ENCODE measurements around the gene SRPK2.
"Not testable (repeated sequence)": the region's sequence is repeated elsewhere in the genome, so short reads cannot be mapped to it uniquely, and the experiment has no call there.

SRPK2 gene

DNA sequence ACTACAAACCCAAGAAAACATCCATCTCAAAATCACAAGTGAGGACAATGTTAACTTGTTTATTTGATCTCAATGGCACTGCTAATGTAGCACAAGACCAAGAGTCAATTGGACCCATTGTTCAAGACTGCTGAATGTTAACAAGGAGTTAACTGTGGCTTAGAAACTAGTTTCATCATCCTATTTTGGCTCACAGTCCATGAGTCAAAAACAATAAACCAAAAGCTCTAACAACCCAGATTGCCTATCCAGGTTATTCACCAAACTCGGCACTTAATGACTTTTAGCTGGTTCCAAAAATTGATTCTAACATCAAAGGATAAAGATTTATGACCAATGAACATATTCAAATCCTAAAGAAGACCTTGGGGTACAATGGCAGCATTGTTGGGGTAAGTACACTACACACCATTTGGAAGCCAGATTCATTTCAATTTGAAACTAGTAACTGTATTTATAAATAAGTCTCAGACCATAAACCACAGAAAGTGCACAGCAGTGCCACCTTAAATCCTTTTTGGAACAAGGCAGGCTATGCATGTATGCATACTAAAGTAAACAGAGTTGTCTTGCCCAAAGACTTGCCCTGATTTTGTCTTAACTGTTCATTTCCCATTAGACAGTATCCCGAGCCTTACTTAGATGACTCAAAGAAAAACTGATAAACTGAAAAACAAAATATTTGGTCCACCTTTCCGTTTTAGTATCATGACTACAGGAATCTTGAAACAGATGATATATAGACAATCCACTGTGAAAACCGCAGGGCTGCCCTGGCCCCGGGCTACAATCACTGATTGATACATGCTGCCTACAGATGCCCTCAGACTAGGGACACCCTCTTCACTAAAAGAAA, 84.5 kb downstream of the SRPK2 start:
- DNase-seq (ENCODE audit: low read depth): no peak

DNA sequence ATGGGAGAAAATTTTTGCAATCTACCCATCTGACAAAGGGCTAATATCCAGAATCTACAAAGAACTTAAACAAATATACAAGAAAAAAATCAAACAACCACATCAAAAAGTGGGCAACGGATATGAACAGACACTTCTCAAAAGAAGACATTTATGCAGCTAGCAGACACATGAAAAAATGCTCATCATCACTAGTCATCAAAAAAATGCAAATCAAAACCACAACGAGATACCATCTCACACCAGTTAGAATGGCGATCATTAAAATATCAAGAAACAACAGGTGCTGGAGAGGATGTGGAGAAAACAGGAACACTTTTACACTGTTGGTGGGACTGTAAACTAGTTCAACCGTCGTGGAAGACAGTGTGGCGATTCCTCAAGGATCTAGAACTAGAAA, 88.1 kb downstream of the SRPK2 start:
- DNase-seq (ENCODE audit: low read depth): not testable (repeated sequence)

DNA sequence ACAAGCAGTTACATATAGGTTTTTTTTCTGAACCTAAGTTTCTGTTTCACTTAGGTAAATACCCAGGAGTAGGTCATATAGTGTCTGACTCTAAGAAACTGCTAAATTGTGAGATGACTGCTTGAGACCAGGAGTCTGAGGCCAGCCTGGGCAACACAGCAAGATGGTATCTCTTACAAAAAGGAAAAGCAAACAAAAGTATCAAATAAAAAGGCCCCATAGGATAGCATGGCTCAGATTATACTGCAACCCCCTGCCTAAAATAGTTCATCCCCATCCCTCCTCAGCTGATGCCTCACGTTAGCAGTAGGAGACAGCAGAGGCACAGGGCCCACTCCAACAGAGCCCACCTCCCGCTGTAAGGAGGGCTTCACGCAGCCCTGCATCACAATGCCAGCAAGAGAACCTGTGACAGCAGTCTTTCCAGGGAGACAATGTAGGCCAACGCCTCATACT, 90.3 kb downstream of the SRPK2 start:
- DNase-seq (ENCODE audit: low read depth): no peak

DNA sequence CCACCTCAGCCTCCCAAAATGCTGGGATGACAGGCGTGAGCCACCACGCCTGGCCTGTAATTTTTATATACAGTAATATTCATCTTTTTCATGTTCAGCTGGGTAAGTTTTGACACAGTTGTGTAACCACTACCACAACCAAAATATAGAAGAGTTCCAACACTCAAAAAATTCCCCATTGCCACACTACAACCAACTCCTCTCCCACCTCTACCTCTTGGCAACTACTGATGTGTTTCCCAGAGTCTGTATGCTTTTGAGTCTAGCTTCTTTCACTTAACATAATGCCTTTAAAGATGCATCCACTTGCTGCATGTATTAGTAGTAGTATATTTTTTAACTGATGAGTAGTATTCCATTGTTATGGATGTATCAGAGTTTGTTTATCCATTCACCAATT, 90.7 kb downstream of the SRPK2 start:
- DNase-seq (ENCODE audit: low read depth): no peak

DNA sequence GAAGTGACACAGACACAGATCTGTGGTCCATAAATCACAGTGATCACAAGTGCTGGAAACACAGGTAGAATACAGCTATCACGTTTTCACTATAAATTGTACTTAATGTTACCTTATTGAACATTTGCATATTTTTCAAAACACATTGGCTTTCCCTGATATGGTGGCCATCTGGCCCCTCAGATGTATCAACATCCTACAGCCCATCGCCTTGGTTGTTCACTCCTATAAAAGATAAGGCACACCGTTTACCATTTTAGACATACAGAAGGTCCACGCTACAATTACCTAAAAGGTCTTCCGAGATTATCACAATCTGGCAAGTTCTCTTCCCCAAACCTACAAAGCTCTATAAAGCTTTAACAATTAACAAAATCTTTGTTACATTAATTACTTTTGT, 91.4 kb downstream of the SRPK2 start:
- no peak for DNase-seq (ENCODE audit: low read depth)

DNA sequence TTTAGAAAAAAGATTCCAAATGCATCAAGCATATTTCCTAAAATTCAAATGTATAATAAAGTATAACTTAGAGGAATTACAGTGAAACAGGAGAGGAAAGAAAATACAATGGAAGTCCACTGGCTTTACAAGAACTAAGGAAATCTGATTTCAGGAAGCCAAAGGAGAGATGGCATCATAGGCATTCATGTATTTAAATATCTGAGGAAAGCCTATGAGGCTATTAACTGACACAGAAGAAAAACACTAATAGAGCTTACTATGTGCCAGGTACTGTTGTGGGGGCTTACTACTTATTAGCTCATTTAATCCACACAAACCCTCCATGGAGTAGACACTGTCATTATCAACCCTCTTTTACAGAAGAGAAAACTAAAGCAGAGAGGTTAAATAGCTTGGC, 92.2 kb downstream of the SRPK2 start:
- no peak for DNase-seq (ENCODE audit: low read depth)

DNA sequence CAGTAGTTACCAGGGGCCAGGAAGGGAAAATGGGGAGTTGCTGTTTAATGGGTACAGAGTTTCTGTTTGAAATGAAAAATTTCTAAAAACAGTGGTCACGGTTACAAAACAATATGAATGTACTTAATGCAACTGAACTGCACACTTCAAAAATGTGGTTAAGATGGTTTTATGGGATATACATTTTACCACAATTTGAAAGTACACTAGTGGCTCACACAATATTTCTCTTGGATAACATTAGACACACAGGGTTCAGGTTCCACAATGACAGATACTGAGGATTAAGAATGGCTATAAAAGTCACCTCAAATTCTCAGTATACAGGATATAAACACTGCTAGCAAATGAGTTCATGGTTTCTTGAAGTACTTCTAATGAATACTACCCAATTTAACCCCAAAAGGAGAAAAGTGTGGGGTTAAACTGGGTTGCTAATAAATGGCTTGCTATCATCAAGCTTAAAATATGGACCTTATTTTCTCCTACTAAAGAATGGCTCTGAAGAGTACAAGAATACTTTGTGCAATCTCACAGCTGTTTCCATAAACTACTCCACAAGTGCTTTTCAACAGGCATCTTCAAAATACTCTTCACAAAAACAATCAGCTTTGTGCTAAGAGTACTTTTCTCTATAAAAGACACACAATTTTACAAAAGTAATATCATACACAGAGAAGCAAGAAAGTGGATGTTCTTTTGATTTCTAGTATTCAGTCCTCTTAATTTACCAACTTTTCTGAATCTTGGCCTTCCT, 92.9 kb downstream of the SRPK2 start:
- DNase-seq (ENCODE audit: low read depth): no peak

DNA sequence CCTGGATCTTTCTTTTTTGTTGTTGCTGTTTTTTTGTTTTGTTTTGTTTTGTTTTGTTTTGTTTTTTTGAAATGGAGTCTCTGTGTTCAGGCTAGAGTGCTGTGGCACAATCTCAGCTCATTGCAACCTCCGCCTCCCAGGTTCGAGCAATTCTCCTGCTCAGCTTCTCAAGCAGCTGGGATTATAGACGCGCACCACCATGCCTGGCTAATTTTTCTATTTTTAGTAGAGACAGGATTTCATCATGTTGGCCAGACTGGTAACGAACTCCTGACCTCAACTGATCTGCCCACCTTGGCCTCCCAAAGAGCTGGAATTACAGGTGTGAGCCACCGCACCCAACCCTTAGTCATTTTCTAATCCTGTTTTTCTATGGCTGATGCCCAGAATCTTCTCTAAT, 94.2 kb downstream of the SRPK2 start:
- not testable (repeated sequence) for DNase-seq (ENCODE audit: low read depth)

DNA sequence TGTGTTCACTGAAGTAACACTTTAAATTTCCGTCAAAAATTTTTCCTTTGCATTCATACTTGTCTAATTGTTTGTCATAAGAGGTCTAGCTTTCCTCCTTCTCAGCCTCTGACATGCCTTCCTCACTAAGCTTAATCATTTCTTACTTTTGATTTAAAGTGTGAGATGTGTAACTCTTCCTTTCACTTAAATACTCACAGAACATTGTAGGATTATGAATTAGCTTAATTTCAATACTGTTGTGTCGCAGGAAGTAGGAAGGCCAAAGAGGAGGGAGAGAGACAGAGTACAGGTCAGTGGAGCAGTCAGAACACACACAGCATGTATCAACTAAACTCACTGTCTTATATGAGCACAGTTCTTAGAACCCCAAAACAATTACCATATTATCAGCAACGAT, 99.0 kb downstream of the SRPK2 start:
- no peak for DNase-seq (ENCODE audit: low read depth)

DNA sequence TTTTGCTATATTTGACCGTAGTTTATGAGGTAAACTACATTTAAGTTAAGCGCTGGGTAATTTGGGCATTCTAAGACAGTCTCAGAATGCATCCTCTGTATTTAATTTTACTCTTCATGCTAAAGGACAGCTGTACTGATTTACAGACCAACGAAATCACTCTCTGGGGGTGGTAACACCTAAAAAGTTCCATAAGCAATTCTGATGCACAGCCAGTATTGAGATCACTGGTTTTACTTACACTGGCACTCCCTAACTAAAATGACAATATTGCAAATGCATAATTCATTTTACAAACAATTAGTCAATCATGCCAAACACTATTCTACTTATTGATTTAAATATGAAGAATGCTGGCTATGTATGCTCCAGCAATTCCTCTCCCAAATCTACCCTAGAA, 102.3 kb downstream of the SRPK2 start:
- no peak for DNase-seq (ENCODE audit: low read depth)

DNA sequence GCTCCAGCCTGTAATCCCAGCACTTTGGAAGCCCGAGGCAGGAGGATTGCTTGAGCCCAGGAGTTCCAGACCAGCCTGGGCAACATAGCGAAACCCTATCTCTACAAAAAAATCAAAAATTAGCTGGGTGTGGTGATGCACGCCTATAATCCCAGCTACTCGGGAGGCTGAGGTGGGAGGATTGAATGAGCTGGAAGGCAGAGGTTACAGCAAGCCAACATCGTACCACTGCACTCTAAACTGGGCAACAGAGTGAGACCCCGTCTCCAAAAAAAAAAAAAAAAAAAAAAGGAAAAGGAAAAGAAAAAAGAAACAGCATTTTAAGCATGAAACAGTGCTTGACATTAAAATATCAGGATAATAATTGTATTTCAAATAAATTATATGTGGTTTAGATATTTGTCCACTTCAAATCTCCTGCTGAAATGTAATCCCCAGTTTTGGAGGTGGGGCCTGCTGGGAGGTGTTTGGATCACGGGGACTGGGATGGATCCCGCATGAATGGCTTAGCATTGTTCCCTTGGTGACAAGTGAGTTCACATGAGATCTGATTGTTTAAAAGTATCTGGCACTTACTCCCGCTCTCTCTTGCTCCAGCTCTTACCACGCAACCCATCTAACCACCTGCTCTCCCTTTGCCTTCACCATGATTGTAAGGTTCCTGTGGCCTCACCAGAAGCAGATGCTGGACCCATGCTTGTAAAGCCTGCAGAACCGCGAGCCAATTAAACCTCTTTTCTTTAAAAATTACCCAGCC, 103.4 kb downstream of the SRPK2 start:
- no peak for DNase-seq (ENCODE audit: low read depth)

DNA sequence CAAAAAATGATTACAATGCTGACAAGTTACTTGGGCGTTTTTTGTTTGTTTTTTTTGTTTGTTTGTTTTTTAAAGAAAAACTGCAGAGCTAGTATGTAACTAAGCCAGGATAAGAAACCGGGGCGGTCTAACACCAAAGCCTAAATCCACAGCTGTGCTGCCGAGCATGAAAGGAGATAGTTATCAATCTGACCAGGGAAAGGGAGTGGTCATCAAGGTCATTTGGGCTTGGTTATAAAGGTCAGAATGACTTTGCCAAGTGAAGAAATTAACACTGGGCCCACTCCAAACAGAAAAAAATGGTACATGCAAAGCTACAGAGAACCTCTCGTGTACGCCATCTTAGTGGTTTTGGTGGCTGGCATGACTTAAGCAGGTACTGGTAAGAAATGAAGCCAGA, 104.7 kb downstream of the SRPK2 start:
- DNase-seq (ENCODE audit: low read depth): no peak

DNA sequence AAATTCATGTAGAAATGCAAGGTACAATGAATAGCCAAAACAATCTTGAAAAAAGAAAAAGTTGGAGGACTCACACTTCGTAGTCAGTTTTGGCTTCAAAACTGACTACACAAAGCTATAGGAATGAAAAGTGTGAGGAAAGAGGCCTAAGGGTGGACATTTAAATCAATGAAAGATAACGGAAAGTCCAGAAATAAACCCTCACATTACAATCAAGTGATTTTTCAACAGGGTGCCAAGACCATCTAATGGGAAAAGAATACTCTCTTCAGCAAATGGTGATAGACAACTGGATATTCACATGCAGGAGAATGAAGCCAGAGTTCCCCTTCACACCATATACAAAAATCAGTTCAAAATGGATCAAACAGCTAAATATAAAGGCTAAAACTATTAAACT, 106.8 kb downstream of the SRPK2 start:
- DNase-seq (ENCODE audit: low read depth): no peak

DNA sequence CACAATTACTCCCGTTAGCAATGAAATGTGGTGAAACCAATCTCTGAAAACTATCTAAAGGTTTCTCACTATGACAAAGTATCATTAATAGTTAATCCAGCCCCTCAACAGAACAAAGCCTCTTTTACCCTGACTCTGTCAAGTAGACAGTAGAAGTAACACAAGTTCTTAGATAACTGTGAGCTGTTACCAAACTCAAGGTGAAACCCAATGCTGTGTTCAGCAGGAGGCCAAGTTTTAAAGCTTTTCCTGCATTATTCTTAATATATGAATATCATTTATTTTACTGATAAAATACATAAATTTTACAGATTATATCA, 109.1 kb downstream of the SRPK2 start:
- DNase-seq (ENCODE audit: low read depth): no peak

DNA sequence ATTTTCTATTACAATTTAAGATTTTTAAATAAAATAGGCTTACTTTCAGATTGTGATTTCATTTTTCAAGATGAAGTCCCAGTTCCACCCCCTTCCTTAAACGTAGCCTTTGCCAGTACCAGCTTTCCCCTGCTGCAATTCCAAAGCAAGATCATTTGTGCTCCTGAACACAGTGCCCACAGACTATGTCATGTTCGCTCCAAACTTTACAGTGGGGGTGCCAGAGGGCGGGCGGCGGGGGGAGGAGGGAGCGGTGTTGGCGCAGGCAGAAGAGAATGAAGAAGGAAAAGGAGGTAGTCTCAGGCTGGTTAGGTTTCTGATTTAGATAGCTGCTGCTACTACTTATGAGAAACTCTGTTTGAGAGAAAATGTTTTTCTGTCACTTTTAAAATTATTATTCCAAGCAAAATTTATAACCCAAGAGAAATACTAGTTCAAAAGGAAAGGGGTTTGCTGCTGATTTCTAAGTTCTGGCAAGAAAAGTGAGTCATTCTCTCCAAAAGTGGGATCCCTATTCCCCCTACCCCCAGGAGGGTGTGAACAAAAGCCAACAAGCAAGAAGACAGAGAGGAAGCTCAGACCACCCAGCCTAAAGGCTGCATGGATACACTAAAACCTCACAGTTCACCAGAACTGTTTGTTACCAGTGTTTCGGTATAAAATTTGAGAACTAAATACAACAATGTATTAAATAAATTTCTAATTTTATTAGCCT, 109.6 kb downstream of the SRPK2 start:
- DNase-seq (ENCODE audit: low read depth): no peak

DNA sequence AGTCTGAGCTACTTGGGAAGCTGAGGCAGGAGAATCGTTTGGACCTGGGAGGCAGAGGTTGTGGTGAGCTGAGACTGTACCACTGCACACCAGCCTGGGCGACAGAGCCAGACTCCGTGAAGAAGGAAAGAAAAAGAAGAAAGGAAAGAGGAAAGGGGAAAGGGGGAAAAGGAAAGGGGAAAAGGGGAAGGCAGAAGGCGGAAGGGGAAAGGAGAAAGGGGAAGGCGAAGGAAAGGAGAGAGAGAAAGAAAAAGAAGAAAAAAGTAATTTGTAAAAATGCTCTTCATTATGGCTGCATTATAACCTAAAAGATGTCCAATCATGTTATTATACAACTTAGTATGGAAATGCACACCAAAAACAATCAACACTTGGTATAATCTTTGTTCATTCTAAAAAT, 110.2 kb downstream of the SRPK2 start:
- no peak for DNase-seq (ENCODE audit: low read depth)

DNA sequence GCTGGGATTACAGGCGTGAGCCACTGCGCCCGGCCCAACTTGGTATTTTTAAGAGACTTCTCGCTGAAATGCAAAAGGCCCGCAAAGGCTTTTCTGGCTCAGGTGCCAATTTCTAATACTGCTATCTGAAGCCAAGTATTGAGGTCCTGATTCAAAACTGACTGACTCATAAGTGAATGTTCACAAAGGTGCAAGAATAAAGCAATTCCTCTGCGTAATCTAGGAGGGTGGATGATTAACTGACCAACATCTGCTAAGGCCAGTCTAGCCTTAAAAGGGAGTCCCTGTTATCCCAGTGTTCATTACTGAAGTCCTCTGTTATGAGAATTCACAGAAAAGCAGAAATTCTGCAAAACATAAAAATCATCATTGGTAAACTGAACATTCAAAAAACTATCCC, 111.4 kb downstream of the SRPK2 start:
- no peak for DNase-seq (ENCODE audit: low read depth)

DNA sequence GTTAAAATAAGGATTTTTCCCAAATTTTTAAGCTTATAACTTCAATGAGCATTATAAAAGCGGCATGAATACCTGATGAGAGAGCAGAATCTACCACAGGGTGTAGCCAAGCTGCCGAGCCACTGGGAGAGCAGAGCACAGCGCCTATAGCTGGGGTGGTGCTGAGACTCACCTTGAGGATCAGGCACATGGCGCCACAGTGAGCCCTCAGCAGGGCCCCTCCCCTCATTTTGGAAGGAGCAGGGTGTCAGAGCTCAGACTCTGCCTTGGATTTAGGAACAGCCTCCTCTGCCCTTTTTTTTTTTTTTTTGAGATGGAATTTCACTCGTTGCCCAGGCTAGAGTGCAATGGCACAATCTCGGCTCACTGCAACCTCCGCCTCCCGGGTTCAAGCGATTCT, 118.6 kb downstream of the SRPK2 start:
- no peak for DNase-seq (ENCODE audit: low read depth)

DNA sequence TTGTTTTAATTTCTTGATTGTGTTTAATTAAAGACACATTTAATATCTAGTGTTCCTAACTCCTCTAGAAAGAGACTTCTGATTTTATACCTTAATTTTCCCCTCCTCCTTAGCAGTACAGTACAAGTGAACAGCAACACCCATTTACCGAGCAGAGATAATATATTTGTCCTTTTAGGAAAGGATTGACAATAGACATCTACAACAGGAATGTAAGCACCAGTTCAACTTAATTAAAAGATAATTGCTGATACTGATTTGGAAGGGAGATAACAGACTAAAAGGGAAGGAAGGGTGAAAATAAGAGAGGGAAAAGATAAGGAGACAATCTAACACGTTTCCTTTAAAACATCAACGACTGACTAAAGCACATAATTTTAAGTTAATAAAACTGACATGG, 119.3 kb downstream of the SRPK2 start:
- no peak for DNase-seq (ENCODE audit: low read depth)

DNA sequence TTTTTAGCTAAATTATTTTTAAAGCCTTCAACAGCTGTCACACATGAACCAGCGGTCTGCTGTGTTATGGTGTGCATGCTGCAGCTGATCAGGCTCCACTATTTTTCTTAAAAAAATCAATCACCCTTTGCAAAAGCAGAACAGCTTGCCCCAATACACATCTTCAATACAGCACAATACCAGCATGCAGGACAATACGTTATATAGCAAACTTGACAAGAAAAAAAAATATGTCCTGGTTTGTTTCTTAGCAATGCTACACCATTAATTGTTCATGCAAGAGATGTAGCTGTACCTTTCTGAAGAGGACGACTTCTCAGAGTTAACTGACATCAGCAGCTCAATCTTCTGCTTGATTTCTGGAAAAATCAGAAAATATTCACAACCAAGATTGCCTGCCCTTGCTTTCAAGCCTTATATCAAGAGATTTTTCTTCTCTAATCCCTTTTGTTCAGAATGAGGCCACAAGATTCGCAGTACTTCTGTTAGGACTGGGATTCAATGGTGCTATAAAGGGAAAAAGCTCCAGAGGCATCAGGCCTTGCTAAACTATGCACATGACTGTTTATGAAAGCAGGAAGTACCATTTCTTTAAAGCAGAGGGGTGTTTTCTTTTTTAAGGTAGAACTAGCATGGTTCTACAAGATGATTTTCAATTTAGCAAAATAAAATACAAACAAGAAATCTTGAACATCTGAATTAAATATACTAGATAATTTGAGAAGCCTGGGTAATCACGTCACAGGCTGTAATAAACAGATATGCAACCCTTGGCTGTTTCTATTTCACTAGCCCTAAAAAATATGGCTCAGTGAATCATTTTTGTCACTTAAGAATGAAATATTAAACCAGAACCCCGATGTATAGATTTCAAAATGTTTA, 120.0 kb downstream of the SRPK2 start:
- no peak for DNase-seq (ENCODE audit: low read depth)

DNA sequence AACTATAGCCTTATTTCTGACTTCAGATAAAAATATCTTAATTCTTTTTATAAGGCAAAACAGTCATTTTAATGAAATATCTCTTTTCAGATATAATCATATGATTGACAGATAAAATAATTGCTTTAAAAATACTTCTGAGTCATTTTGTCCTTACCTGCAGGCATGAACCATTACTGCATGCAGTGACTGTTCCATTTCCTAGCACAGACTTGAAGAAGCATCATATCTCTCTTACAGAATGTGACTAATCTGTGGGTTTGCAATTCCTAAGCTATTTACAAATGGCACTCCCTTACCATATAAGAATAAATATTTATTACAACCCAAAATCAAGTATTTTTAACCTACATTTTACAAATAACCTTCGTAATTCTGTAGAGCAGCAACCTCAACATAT, 120.7 kb downstream of the SRPK2 start:
- DNase-seq (ENCODE audit: low read depth): no peak
